OCI-LY1 (cell line): ENCODE measurements around the gene SLC25A26.

ENCODE experiments used
- EZH2 ChIP-seq: fragments of 200-600 bp; sonication (generic), shearing (Covaris generic); IDR thresholded peaks from 2 replicates; pipeline ENCODE4 v1.8.0; 2017; ENCODE audit warnings: borderline replicate concordance, mixed run types, mild to moderate bottlenecking, antibody characterized with exemption, low read length, moderate library complexity, mixed read lengths
- TF ChIP-seq, protein P1 (sequence below): fragments of 200-600 bp; sonication (generic), shearing (Covaris generic); IDR thresholded peaks from 2 replicates; pipeline ENCODE4 v1.5.1; 2017; ENCODE audit warnings: mild to moderate bottlenecking, antibody characterized with exemption, low read length, moderate library complexity, mixed read lengths

DNA sequence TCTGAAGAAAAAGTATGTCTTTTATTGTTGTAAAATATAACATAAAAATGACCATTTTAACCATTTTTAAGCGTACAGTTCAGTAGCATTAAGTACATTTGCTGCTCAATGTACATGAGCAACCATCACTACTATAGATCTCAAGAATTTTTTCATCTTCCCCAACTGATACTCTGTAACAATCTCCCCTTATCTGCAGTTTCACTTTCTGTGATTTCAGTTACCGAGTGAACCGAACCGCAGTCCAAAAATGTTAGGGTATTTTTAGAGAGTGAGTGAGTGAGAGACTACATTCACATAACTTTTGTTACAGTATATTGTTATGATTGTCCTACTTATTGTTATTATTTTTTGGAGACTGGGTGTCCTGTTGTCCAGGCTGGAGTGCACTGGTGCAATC, 9.0 kb upstream of the SLC25A26 start:
- TF ChIP-seq, protein P1, sequence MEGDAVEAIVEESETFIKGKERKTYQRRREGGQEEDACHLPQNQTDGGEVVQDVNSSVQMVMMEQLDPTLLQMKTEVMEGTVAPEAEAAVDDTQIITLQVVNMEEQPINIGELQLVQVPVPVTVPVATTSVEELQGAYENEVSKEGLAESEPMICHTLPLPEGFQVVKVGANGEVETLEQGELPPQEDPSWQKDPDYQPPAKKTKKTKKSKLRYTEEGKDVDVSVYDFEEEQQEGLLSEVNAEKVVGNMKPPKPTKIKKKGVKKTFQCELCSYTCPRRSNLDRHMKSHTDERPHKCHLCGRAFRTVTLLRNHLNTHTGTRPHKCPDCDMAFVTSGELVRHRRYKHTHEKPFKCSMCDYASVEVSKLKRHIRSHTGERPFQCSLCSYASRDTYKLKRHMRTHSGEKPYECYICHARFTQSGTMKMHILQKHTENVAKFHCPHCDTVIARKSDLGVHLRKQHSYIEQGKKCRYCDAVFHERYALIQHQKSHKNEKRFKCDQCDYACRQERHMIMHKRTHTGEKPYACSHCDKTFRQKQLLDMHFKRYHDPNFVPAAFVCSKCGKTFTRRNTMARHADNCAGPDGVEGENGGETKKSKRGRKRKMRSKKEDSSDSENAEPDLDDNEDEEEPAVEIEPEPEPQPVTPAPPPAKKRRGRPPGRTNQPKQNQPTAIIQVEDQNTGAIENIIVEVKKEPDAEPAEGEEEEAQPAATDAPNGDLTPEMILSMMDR, result no peak
- no peak for TF ChIP-seq EZH2
